TTC549 (cell line): ENCODE measurements around the gene PURB.
"Not testable (repeated sequence)": the region's sequence is repeated elsewhere in the genome, so short reads cannot be mapped to it uniquely, and the experiment has no call there.

Source experiments
- FAIRE-seq: peaks from 2 replicates; lab custom pipeline; 2012; peaks lifted over from hg19 to GRCh38; lab: Jason Lieb, UNC

Gene PURB

DNA sequence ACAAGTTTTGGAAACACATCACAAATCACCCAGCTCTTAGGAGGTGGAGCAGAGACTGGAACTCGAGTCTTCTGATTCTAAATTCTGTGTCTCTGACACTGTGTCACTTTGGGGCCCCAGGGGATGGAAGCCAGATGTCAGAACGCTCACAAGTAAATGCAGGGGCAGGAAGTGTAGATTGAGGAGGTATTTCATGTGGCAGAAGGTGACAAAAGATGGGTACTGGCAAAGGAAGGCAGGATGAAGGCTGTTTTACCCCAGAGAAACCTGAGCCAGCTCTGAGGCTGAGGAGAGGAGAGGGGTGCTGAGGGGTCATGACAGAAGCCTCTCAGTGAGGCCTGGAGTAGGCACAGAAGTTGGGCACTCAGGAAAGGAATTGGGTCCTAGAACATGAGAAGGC is 6.0 kb upstream of the PURB start:
- FAIRE-seq: no peak

DNA sequence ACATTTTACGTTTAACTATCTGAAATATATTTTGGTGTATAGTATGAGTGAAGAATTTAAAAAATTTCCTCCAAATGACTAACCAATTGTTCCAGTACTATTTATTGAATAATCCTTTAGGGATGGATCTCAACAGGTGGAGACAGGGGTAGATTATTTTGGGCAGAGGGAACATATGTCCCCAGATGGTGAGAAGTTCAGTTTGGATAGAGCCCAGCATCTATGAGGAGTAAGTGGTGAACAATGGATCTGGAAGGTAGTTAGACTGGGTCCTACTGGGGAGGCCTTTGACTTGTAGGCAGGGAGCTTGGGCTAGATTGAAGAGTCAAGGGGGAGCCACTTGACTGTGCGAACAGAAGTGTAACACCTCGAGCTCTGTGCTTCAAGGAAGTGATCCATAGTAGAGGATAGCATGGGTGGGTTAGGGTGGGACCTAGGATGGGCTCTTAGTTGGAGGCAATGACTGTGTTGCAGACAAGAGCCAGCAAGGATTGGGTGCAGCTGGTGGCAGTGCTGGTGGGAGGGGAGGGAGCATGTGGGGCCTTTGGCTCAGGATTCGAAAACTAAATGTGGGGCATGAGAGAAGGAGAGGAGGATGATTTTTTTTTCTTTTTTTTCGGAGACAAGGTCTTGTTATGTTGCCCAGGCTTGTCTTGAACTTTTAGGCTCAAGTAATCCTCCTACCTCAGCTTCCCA is 3.9 kb upstream of the PURB start:
- no peak for FAIRE-seq

DNA sequence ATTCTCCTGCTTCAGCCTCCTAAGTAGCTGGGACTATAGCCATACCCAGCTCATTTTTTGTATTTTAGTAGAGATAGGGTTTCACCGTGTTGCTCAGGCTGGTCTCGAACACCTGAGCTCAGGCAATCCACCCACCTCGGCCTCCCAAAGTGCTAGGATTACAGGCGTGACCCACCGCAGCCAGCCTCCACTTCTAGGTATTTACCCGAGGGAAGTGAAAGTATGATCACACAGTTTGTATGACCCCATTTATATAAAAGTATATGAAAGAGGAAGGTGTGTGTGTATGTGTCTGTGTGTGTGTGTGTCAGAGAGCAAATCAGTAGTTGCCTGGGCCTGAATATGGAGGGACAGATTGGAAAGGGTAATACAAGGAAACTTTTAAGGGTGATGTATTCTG is 2.0 kb upstream of the PURB start:
- FAIRE-seq: no peak

DNA sequence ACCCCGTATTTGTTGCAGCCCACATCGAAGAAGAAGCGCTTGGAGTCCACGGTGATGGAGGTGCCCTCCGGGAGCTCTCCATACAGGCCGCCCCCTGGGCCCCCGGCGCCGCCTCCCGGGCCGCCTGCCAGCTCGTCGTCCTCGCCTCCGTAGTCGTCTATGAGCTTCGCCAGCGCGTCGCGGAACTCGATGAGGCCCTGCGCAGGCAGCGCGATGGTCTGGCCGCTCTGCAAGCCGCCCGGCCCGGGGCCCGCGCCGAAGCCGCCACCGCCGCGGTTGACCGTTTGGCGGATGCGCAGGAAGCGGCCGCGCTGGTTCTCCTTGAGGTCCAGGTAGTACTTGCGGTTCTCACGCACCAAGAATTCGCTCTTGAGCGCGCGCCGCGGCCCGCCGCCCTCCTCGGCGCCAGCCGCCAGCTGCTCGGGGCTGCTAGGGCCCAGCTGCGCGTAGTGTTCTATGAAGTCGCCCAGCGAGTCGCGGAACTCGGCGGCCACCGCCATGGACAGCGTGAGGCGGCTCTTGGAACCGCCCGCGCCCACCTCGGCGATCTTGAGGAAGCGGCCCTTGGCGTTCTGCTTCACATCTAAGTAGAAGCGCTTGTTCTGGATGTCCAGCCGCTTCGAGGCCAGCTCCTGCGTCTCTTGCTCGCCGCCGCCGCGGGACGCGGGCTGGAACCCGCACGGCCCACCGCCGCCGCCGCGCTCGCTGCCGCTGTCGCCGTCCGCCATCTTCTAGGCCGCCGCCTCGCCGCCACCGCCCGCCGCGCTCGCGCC is 523 bp downstream of the PURB start:
- no peak for FAIRE-seq

DNA sequence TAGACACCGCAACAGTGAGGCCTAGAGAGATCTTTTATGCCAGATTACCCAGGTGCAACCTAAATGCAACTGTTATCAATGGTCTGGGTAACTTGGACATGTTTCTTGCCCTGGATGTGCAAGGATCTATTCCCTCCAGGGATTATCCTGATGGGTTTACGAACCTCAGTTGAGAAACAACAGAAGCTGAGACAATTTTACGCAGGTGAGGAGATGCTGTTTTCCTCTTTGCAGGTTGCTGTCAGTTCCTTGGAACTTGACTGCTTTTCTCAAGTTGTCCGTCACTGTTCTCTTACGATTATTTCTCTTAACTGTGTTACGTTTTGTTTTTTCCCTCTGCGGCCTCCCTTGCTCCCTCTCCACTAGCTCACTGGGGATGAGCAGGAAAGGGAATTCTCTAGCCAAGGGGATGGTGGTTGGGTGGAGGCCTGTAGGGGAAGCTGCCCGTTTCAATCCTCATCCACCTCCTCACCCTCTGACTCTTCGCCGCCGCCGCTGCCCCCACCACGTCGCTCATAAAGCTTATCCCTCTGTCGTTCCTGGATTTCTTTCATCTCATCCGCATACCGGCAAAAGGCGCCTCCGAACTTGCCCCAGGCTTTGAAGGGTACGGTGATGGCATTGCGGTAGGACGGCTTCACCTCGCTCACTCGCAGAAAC is 1.2 kb downstream of the PURB start:
- FAIRE-seq: no peak

- no peak for FAIRE-seq
Observed at GRCh38 chr7:44882899-44883298, 2.4 kb downstream of the PURB start.

DNA sequence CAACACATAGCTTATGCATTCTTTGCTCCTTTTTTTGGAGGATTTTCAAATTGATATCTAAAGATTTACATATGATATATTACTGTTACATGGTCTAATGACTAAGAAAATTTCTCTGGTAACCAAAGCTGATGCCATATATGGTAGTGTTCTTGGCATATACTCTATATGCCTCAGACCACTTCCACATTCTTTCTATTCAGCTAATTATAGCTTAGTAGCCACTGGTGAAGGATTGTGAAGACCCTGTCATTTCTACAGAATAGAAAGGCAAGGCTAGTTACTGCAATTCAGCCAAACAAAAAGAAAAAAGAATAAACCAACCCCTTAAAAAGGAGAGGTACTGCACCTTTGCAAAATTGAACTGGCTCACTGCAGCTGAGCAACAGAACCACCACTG is 3.7 kb downstream of the PURB start:
- no peak for FAIRE-seq

DNA sequence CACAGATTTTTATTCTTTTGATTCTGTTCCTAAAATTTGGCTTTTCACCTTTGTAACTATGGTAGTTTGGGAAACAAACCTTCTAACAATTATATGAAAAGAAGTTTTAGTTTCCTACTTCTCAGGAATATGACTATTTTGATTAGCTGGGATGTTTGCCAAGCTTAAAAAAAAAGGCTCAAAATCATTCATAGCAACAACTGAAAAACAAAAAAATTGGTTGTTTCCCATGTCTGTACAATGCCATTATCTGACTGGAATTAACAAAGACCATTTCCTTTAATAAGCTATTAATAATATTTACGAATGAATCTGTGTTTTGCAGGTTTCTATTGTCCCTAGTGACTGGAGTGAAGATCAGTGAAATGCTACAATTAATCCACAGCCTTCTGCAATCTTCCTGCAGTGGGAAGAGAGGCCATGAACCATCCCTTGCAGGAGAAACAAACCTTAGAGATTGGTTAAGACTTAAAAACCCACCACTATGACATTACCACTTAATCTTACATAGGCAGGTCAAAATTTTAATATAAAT is 4.2 kb downstream of the PURB start:
- no peak for FAIRE-seq

DNA sequence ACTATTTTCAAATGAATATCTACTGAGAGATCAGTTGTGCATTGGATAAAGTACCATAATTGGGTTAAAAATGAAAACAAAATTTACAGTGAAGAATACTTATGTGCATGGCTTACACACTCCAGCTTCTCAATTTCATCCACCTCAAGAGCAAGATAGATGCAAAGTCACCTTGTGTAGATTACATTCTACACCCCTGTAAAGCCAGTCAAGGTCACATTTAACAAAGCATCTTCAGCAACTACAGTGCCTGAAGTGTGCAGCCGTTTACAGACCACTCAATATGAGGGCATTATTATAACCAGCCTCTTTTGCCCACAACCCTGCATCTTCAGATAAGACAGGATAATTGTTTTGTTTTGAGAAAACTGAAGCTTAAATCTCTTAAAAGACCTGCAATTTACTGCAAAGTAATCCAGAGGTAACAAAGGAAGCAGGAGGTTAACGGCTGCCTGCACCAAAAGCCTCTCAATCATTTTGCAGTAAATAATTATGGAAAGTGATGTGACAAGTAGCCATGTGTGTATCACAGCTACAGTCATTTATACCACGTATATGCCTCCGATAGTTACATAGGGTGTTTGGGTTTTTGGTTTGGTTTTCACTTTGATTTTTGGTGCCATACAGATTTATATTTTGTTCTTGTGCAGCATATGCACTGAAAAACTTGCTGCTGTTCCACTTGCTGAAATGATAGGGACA is 4.9 kb downstream of the PURB start:
- no peak for FAIRE-seq

GRCh38 chr7:44876393-44876792 is 8.9 kb downstream of the PURB start:
- no peak for FAIRE-seq

DNA sequence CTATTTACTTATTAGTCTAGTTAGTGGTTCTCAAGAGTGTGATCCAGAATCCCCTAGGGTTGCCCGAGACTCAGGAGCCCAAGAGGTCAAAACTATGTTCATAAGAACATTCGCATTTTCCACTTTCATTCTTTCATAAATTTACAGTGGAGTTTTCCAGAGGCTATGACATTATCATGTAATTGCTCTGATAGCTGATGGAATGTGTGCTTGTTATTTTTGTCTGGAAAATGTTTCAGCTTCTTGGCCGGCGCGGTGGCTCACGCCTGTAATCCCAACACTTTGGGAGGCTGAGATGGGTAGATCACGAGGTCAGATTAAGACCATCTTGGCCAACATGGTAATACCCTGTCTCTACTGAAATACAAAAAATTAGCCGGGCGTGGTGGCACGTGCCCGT is 10.1 kb downstream of the PURB start:
- FAIRE-seq: no peak

GRCh38 chr7:44872787-44873186 is 12.5 kb downstream of the PURB start:
- FAIRE-seq: no peak

DNA sequence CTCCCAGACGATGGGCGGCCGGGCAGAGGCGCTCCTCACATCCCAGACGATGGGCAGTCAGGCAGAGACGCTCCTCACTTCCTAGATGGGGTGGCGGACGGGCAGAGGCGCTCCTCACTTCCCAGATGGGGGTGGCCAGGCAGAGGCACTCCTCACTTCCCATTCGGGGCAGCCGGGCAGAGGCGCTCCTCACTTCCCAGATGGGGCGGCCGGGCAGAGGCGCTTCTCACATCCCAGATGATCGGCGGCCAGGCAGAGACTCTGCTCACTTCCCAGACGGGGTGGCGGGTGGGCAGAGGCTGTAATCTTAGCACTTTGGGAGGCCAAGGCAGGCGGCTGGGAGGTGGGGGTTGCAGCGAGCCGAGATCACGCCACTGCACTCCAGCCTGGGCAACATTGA is 13.4 kb downstream of the PURB start:
- FAIRE-seq: not testable (repeated sequence)

GRCh38 chr7:44870780-44871179 is 14.6 kb downstream of the PURB start:
- not testable (repeated sequence) for FAIRE-seq

- FAIRE-seq: not testable (repeated sequence)
Observed at GRCh38 chr7:44870336-44870735, 15.0 kb downstream of the PURB start.

DNA sequence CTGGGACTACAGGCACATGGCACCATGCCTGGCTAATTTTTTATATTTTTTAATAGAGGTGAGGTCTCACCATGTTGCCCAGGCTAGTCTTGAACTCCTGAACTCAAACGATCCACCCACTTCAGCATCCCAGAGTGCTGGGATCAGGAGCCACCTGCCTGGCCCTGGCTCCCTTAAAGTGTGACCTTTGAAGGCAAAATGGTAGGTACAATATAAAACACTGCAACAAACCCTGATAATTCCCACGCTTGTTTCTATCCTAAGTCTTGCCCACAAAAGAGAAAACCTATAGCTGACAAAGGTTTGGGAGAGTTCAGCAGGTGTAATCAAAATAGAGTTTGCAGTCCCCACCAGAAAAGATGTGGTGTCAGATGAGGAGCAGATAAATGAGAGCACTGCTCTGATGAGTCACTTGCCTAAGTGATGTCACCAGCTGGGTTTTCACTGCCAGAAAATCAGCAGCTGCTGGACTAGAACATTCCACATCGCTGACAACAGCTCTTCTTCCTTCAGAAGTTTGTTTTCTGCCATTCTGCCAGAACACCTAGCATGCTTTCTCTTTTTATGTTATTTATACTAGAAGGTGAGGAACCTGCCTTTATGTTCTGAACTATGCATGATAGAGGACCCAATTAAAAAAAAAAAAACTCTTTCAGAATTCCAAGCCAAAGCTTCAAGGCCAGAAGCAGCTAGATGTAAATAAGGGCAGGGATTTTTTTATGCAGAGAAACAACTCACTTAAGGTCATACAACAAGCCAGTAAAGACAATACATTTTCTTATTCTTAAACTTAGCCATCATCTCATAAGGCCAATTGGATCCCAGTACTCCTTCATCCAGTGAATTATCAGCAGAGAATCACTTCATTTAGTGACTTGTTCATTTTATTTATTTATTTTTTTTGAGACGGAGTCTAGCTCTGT is 18.0 kb downstream of the PURB start:
- FAIRE-seq: no peak

- not testable (repeated sequence) for FAIRE-seq
Observed at GRCh38 chr7:44861949-44862348, 23.4 kb downstream of the PURB start.

- FAIRE-seq: no peak
Observed at GRCh38 chr7:44858161-44858560, 27.2 kb downstream of the PURB start.

DNA sequence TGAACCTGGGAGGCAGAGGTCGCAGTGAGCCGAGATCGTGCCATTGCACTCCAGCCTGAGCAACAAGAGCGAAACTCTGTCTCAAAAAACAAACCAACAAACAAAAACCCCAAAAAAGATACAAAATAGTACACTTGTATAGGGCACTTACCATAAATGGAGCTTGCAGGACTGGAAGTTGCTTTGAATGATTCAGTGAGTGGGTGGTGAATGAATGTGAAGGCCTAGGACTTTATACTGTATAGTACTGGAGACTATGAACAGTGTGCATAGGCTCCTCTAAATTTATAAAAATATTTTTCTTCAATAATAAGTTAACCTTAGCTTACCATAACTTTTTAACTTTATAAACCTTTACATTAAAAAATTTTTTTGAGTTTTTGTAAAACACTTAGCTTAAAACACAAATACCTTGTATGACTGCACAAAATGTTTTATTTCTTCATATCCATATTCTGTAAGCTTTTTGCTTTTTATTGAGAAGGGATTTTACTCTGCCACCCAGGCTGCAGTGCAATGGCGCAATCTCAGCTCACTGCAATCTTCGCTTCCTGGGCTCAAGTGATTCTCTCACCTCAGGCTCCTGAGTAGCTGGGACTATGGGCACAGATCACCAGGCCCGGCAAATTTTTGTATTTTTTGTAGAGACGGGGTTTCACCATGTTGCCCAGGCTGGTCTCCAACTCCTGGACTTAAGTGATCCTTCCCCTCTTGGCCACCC is 30.5 kb downstream of the PURB start:
- no peak for FAIRE-seq

GRCh38 chr7:44853391-44853790 is 31.9 kb downstream of the PURB start:
- no peak for FAIRE-seq

DNA sequence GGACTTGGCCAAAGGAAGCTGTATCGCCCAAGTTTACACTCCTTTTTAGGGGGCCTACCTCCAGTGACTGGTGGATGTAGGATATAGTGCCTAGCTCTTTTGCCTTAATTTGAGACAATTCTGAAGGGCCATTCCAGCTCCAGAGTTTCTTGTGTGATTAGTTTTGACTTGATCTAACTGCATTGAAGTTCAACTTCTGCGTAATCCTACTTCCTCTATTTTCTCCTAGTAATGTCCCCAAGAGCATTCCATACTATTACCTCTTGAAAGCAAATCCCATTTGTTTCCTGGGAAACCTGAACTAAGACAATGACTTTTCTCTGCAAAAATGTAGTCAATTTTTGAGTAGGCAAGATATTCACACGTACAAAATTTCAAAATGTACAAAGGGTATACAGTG is 32.7 kb downstream of the PURB start:
- FAIRE-seq: no peak
